Ovary (tissue), 1 donor: ENCODE data around the gene PERCC1.

Experiments used
- EP300 ChIP-seq: sonication (generic); formaldehyde crosslinking; IDR thresholded peaks from one replicate; pipeline ENCODE4 v1.6.1; 2017; ENCODE audit warnings: antibody characterized with exemption
- POLR2A ChIP-seq: fragments of 450-650 bp; IDR thresholded peaks from one replicate; pipeline ENCODE4 v1.6.1; 2017; ENCODE audit warnings: antibody characterized with exemption, mild to moderate bottlenecking, moderate library complexity

DNA sequence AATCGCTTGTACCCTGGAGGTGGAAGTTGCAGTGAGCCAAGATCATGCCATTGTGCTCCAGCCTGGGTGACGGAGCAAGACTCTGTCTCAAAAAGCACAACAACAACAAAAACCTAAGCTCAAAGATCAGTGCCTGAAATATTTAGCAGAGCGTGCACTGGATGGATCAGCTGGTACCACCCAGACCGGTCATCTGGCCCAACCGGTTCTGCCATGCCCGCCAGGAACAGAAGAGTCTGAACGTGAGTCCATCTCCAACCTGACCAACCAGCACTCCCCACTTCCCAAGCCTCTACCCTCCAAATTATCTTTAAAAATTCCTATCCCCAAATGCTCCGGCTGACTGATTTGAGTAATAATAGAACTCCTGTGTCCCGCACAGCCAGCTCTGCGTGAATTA is 8.8 kb upstream of the PERCC1 start:
- TF ChIP-seq EP300 (no peak), POLR2A (no peak)
